G401 (cell line): ENCODE measurements around the gene CATSPERD. TPM values are rescaled to one million over a fixed set of nuclear protein-coding genes. Genes with fewer than 3 reads are reported as not detected.

Experiments used
- DNase-seq: peaks from one replicate; pipeline ENCODE4 v3.0.0-alpha.2; 2015; ENCODE audit warnings: low spot score
- in situ Hi-C: cut with HindIII; loops from 2 replicates; pipeline ENCODE4 v1.10.0; 2016; ENCODE audit warnings: low sequenced_read_pairs, mixed read lengths
- total RNA-seq: library from RNA; depleted of rRNA; stranded (reverse); fragments of >200 nt; shearing (Covaris generic); gene quantifications from 2 replicates; pipeline ENCODE4 v1.2.3, GENCODE V29; 2014; rRNA removed

CATSPERD gene
- not detected in 2 replicates for total RNA-seq

- in situ Hi-C loops, result no loop called here
- peak; percentile 99 for DNase-seq
Measured at GRCh38 chr19:5719961-5720790, at the start of gene CATSPERD, which contains the start of gene LONP1. Gene CATSPERD (plus strand): TSS chr19:5720637. CDS start chr19:5720738, 101 bp downstream. Gene LONP1 (minus strand): TSS chr19:5720146. CDS start chr19:5720132, 14 bp downstream.

- DNase-seq, result no peak
- in situ Hi-C loops, result no loop called here
Measured at GRCh38 chr19:5671600-5671999, 48.8 kb upstream of the CATSPERD start.

- in situ Hi-C loops, result no loop called here
- no peak for DNase-seq
Measured at GRCh38 chr19:5672708-5673459, 47.6 kb upstream of the CATSPERD start.

DNA sequence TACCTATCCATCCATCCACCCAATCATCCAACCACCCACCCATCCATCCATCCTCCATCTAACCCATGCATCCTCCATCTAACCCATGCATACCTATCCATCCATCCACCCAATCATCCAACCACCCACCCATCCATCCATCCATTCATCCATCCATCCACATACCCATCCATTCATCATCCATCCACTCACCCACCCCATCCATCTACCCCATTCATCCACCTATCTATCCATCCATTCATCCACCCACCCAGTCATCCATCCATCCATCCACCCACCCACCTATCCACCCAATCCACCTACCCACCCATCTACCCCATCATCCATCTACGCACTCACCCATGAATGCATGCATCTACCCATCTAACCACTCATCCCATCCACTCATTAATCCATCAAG lies 46.7 kb upstream of the CATSPERD start:
- in situ Hi-C loops, result no loop called here
- no peak for DNase-seq

DNA sequence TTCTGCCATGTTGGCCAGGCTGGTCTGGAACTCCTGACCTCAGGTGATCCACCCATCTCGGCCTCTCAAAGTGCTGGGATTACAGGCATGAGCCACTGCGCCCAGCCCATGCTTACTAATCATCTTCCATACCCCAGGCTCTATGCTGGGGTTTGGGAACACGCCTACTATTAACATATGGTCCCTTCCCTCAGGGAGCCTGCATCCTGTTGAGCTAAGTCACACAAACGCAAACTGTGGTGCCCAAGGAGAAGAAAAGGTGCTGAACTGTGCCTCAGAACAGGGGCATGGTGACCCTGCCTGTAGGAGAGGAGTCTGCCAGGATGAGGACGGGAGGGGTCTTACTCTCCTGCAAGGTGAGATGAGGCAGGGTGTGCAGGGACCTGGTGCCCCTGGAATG lies 45.7 kb upstream of the CATSPERD start:
- DNase-seq, result no peak
- in situ Hi-C loops, result no loop called here

DNA sequence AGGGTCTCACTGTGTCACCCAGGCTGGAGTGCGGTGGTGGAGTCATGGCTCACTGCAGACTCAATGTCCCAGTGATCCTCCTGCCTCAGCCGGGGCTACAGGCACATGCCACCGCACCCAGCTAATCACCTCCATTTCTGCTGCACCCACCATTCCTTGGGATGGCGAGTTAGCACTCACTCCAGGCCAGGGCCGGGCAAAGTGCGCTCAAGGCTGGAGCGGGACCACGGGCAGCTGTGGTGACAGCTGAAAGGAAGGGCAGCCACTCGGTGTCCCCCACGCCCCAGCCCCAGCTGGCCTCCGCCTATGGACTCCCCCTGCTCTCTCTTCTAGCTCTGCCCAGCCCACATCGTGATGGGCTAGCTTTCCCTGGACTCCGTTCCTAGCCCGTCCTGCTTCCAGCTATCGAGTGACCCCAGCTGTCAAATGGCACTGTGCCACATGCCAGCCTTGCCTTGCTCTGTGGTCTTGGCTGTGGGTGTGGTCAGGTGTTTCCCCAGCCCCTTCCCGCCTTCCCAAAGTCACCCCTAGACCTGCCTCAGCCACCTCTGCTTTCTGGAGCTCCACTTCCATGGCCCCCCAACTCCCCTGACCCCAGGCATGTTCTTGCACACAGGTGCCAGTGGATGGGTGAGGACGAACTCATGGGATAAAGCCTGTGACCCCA lies 44.2 kb upstream of the CATSPERD start:
- in situ Hi-C loops, result no loop called here
- no peak for DNase-seq

DNA sequence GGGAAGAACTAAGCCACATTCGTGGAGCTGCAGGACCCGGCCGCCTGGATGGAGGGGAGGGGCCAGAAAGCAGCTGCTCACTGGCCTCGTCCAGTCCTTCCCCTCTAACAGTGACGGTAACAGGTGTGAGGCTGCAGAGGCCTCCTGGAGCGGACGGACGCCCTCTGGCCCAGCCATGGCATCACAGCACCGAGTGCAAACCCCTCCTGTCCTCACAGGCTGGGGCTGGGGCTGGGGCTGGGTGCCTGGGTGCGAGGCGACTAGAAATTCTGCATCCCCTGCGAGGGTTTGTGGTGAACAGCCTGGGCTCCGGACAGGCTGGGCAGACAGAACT lies 43.7 kb upstream of the CATSPERD start:
- no peak for DNase-seq
- in situ Hi-C loops, result no loop called here

DNA sequence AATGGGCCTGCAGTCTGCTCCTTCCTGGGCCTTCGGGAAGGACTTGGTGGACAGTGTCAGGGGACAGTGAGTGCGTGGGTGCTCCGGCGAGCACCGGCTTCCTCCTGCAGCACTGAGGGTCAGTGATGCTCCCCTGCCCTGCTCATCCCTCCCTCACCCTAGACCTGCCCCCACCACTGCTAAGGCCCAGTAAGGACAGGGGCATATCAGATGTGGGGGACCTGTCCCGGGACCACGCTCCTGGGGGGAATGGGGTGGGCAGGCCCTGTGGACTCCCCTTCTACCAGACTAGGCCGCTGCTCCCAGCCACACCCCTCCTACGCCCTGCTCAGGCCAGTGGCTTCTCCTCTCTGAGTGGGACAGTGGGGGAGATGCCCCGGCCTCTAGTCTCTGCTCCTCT lies 43.3 kb upstream of the CATSPERD start:
- in situ Hi-C loops, result no loop called here
- DNase-seq, result no peak

DNA sequence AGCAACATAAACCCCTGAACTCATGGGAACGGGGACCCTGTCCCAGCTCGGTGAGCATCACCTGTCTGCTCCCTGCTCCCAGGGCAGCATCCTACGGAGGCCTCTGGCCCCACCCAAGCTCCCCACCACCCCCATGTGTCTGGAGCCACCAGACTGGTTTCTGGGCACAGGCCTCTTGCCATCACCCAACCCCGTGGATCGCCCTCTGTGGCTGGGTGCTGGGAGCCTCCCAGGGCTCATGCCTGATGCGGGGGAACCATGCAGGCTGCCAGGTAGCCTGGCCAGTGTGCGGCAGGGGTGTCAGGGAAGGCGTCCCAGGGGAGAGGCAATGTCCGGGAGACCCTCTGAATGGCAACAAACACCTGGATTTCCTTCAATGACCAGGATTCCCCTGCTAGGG lies 42.9 kb upstream of the CATSPERD start:
- no peak for DNase-seq
- in situ Hi-C loops, result no loop called here

DNA sequence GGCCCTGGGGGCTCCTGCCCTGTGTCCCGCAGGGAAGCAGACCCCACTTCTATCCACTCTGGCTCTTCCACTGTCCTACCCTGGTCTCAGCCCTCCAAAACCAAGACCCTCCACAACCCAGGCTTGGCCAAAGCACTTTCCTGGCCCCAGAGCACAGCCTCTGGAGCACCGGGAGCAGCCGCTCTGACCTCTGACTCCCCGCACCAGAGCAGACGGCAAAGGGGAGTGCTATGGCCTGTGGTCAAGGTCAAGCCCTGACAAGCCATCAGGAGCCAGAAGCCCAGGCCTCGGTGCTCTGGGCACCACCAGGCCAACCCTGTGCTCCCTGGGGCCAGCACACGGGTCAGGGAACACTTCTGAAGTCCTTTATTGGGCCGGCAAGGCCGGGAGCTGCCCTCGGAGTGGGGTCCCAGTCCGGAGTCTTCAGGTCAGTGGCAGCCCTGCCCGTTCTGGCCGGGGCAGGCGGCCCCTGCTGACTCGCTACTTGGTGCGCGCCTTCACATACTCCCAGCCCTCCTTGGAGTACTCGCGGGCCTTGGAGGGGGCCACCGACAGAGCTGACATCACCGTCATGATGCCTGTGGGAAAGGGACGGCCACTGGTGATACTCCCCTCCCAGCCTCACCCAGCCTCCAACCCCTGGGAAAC lies 42.2 kb upstream of the CATSPERD start:
- no peak for DNase-seq
- in situ Hi-C loops, result no loop called here

- DNase-seq, result no peak
- in situ Hi-C loops, result no loop called here
Measured at GRCh38 chr19:5679289-5680083, 41.0 kb upstream of the CATSPERD start.

- DNase-seq, result no peak
- in situ Hi-C loops, result no loop called here
Measured at GRCh38 chr19:5680084-5680436, 40.4 kb upstream of the CATSPERD start.

- DNase-seq, result peak; percentile 99
- in situ Hi-C loops, result no loop called here
Measured at GRCh38 chr19:5680437-5681368, 39.7 kb upstream of the CATSPERD start, which contains the start of the genes HSD11B1L and MICOS13. Gene HSD11B1L (plus strand): TSS chr19:5681027. CDS start chr19:5684833, 3,806 bp downstream. Gene MICOS13 (minus strand): TSS chr19:5680516. CDS start chr19:5680486, 30 bp downstream.

DNA sequence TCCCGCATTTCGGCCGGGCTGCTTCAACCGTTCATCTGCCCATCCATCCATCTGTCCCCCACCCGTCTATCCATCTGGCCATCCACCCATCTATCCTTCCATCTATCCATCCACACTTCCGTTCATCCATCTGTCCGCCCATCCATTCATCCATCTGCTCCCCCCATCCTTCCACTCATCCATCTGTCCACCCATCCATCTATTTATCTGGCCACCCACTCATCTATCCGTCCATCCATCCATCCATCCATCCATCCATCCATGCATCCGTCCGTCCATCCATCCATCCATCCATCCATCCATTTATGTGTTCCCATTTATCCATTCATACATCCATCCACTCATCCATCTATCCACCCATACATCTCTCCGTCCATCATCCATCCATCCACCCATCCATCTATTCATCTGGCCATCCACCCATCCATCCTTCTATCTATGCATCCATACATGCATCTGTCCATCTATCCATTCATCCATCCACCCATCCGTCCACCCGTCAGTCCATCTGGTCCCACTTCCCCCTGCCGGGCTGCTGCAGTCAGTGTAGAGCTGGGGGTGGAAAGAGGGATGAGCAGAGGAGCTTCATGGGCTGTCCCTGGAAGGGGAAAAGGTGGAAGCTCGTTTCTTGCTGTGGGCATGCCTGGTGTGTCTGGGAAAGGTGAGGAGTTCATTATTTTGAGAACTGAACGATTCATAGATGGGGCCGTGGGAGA lies 38.9 kb upstream of the CATSPERD start:
- DNase-seq, result no peak
- in situ Hi-C loops, result no loop called here

DNA sequence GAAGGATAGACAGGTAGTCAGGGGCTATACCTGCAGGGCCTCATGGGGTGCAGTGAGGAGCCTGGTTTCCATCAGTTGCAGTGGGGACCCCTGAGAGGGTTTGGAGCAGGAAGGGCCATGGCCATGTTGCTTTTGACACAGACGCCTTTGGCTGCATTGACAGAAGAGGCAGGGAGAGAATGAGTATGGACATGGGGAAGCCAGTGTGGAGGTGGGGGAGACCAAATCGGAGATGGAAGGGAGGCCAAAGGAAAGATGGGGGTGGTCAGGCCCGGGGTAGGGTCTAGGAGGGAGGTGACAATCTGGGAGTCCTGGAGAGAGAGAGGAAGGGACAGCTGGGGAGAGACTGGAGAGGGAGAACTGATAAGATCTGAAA lies 38.3 kb upstream of the CATSPERD start:
- DNase-seq, result no peak
- in situ Hi-C loops, result no loop called here

GRCh38 chr19:5683177-5683886 lies 37.1 kb upstream of the CATSPERD start:
- in situ Hi-C loops, result no loop called here
- DNase-seq, result no peak
